Astrocyte of the spinal cord (primary cell): Measurements from ENCODE around the gene LRRK1.

Experiments
- DNase-seq: peaks from one replicate; pipeline ENCODE4 v3.0.0; 2011; ENCODE audit warnings: low read depth, low spot score
- H3K4me3 ChIP-seq: 2 replicates; pipeline ENCODE4 v1.5.1; 2011; ENCODE audit warnings: low read depth, mild to moderate bottlenecking, low read length, moderate library complexity
- in situ Hi-C: cut with HindIII; loops from 2 replicates; pipeline ENCODE4 v1.10.0; 2017; ENCODE audit warnings: low sequenced_read_pairs
- TF ChIP-seq, protein P1 (sequence below): IDR thresholded peaks from 2 replicates; pipeline ENCODE4 v1.5.1; 2012; ENCODE audit warnings: low read depth, mild to moderate bottlenecking, low read length, inconsistent platforms

LRRK1 gene

DNA sequence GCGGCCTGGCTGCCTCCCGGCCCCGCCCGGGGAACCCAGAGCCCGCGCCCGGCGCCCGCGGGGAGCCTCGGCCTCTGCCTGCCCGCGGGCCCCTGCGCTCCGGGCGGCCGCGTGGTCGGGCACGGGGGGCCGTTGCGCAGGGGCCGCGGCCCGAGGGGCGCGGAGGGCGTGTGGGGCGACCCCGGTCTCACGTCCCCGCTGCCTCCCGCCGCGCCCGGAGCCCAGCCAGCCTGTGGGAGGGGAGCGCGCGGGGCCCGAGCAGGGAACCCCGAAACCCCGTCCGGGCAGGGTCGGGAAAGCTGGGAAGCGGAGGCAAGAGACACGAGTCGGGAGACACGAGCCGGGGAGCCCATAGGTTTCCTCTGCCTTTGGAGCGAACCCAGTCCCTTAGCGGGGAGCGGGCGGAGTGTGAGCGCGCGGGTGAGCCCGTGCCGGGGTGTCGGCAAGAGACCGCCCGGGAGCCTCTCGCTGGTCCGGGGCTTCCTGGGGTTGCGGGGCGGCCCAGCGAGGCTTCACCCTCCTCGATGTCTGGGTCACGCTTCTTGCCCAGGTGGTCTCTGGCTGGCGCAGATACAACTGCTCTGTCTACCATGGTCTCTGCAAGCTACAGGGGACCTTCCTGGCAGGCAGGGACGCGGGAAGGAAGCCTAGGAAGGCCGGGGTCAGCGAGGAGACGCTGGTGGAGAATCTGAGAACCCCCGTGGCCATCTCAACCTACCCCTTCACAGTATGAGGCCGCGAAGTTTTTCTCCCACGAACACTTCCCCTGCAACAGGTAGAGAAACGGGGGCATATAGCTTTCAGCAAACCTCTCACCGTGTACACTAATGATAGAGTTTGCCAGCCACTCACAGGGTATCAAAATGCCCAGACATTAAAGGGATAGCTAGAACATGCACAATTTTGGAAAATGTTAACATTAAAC lies 586 bp downstream of the LRRK1 start:
- DNase-seq, result peak; percentile 20
- H3K4me3 ChIP-seq, result peak overlapping the region; percentile 61
- TF ChIP-seq, protein P1, sequence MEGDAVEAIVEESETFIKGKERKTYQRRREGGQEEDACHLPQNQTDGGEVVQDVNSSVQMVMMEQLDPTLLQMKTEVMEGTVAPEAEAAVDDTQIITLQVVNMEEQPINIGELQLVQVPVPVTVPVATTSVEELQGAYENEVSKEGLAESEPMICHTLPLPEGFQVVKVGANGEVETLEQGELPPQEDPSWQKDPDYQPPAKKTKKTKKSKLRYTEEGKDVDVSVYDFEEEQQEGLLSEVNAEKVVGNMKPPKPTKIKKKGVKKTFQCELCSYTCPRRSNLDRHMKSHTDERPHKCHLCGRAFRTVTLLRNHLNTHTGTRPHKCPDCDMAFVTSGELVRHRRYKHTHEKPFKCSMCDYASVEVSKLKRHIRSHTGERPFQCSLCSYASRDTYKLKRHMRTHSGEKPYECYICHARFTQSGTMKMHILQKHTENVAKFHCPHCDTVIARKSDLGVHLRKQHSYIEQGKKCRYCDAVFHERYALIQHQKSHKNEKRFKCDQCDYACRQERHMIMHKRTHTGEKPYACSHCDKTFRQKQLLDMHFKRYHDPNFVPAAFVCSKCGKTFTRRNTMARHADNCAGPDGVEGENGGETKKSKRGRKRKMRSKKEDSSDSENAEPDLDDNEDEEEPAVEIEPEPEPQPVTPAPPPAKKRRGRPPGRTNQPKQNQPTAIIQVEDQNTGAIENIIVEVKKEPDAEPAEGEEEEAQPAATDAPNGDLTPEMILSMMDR, result no peak
- in situ Hi-C loops, result no loop called here

DNA sequence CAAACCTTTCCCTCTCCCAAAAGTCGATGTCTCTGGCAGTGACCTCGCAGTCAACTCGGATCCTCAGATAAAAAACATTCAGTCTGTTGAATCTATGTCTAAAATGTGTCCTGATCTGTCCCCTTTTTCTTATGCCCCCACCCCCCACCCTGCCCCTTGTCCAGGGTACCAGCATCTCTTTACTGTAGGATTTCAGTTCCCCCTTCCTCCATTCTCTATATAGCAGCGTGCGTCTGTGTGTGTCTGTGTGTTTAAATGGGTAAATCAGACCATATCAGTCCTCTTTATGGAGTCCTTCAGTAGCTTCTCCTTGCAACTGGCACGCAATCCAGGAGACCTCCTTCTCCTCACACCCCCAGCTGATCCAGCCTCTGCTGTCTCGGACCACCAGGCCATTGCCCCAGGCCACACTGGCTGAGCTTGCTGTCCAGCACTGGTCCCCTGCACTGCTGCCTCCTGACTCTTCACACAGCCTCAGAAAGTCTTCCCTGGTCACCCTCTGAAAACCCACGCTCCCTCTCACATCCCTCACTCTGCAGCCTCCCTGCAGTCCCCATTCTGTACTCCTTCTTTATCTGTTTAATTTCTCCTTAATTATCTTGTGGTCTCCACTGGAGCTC lies 1.5 kb downstream of the LRRK1 start:
- in situ Hi-C loops, result no loop called here
- DNase-seq, result no peak
- H3K4me3 ChIP-seq, result no peak overlapping the region
- TF ChIP-seq, protein P1, result no peak

DNA sequence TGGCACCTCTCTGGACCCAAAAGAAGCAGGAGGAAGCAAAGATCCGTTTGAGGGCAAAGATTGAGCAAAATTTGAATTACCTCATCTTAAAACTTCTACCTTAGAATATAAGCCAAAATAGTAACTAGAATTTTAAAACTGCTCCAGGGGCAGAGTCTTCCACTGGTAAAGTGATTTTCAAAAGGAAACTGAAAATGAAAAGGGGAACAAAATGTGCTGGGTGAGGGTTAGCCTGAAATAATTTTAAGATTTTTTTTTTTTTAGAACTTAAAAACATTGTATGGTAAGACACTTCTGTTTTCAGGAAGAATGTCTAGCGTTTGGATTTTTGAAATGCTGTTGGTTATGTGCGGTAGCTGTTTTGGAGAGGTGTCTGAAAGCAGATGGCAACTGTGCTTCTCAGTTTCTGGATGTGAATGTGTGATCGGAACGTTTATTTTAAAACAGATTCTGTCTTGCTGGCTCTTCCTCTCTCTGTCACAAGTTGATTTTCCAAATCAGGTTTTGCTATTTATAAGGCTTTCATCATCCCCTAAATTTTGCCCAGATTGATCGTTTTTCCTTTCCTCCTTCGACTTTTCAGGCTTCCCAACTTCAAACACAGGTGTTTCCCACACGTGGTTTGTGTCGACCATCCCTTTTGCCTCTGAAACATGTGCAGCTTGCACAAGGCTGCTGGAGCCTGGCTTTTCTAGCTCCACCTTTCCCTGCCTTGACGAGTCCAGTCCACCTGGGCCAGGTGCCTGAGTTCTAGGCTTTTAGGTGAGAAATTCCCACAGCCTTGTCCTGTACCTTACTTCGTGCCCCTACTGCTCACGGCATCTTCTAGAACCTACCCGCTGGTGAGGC lies 3.3 kb downstream of the LRRK1 start:
- TF ChIP-seq, protein P1, result no peak
- in situ Hi-C loops, result no loop called here
- DNase-seq, result no peak
- H3K4me3 ChIP-seq, result no peak overlapping the region

DNA sequence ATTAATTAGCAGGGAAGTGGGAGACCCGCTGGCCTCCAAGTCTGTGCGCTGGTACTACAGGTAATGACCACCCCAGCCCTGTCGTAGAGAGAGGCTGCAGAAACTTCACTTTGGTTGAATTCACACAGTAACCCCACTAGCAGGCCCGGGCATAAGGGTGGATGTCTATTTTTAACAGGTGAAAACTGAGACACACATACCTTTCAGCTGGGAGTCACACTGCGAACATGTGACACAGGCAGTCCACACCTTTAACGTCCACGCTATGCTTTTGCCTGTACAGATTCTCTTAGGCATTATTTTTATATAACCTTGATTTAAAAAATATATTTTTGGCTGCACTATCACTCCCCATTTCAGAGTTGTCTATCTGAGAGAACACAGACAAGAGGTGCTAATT lies 3.9 kb downstream of the LRRK1 start:
- in situ Hi-C loops, result no loop called here
- DNase-seq, result no peak
- TF ChIP-seq, protein P1, result no peak
- no peak overlapping the region for H3K4me3 ChIP-seq

DNA sequence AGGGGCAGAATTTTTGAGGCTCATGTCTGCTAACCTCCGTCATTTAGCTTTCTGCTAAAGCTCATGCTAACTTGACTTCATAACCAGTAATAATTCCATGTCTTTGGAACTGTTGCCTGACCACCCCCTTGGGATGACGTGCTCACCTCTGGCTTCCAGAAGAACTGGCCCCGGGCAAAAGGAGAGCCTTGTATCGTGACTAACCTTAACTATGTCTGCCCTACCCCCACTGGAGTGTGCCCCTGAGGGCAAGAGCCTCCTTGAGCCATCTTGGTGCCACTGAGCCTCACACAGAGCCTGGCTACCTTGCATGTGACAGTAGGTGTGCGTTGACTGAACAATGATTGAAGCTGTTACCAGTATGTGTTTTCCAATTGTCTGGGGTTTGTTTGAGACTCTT lies 4.7 kb downstream of the LRRK1 start:
- H3K4me3 ChIP-seq, result no peak overlapping the region
- in situ Hi-C loops, result no loop called here

DNA sequence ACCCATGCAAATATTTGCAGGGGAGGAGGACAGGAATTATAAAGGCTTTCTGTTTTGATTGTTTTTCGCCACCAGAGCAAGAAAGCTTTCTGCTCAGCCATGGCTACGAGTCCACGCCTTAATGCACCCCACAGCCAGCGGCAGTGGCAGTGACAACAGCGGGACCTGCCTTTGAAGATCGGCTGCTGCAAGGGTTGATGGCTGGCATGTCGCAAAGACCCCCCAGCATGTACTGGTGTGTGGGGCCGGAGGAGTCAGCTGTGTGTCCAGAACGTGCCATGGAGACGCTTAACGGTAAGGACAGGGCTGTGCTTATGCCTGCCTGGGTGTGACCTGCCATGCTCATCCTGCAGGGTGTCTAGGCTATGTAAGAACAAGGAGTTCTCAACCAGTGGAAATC lies 5.3 kb downstream of the LRRK1 start:
- H3K4me3 ChIP-seq, result no peak overlapping the region
- no peak for DNase-seq
- TF ChIP-seq, protein P1, result no peak
- in situ Hi-C loops, result no loop called here

More for the DNA sequence above, 4.7 kb downstream of the LRRK1 start:
- TF ChIP-seq, protein P1, result no peak
- DNase-seq, result no peak
